ENCODE results near the gene MPEG1.

The MPEG1 gene

DNA sequence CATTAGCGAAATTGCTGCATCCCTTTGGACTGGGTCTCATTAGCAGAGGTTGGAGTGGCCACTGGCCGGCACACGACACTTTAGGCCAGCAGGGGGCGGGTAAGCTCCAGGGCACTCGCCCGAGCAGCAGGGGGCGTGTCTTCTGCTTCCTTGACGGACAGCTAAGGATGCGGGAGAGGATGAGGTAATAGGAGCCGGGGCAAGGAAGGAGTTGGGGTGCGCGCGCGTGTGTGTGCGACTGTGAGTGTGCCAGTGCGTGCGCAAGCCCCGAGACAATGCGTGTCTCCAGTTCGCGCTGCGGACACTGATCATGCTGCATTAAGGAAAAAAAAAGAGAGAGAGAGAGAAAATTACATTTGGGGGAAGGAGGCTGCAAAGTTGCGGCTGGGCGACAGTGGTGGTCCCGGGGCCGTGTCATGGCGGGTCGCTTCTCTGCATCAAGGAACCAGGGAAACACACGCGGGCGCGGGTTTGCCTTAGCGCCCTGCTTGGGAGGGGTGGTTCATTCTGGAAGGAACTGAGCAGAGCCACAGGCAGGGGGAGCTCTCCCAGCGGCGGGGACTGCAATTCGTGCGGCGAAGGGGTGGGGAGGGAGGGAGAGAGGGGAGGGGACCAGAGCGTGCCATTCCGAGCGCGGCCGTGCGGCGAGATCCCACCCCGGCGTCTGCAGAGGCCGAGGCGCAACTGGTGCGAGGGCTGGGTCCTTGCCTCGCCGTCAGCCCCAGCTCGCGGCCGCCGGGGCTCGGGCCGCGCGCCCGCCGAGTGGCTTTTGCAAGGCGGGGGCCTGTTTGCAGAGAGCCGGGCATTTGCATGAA is 41.0 kb downstream of the MPEG1 start, which contains the start of gene DTX4:
DTX4 (plus strand) TSS at position 625 of the 815 bp plus-strand sequence. CDS start 464 bp downstream, outside the sequence.
- in situ Hi-C loops (cut with MboI; ENCODE audit: low sequenced_read_pairs), result no loop called here

DNA sequence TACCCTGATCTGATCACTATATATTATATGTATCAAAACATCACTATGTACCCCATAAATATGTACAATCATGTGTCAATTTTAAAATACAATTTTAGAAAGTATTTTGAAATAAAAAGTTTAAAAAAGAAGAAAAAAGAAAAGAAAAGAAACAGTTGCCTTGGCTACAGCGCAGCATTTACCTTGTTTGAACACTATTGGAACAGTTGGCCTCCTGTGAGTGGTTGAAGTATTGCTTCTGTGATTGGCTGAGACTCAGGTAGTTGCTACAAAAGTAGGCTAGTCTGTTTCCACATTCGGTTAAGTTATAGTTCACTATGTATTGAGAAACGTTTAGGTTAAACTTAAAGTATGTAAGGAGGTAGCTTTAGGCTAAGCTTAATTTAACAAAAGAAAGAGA is 48.7 kb downstream of the MPEG1 start:
- in situ Hi-C loops (cut with MboI; ENCODE audit: low sequenced_read_pairs), result no loop called here
